HPDE6-E6E7 (cell line): ENCODE results near the gene CDK16.
A peak's percentile ranks its signal among the peaks of the same experiment; 100 is the strongest.
"Not testable (repeated sequence)": the region's sequence is repeated elsewhere in the genome, so short reads cannot be mapped to it uniquely, and the experiment has no call there.

ENCODE experiments used
- DNase-seq: peaks from one replicate; pipeline ENCODE4 v3.0.0; 2011; ENCODE audit warnings: missing footprints; ENCODE audit errors: extremely low spot score

CDK16 gene

DNA sequence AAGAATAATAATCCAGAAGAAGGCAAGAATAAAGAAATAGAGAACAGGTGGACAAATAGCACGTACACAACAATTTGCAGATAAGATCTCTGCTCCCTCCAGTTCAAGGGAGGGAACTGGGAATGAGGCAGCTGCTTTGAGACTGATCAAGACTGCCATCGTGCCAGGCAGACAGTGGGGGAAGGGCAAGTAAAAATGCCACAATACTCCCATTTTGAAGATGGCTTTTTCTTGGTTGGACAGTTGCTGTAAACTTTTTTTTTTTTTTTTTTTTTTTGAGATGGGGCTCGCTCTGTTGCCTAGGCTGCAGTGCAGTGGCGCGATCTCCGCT lies 31.5 kb downstream of the CDK16 start:
- no peak for DNase-seq

DNA sequence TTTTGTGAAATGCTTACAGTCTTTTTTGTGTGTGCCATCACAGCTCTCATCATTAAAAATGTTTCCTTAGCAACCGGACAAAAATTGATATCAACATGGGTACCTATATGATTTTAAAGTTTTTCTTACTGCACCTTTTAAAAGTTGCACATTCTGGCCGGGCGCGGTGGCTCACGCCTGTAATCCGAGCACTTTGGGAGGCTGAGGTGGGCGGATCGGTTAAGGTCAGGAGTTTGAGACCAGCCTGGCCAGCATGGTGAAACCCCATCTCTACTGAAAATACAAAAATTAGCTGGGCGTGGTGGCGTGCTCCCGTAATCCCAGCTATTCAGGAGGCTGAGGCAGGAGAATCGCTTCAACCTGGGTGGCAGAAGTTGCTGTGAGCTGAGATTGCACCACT lies 39.1 kb downstream of the CDK16 start:
- DNase-seq = not testable (repeated sequence)

DNA sequence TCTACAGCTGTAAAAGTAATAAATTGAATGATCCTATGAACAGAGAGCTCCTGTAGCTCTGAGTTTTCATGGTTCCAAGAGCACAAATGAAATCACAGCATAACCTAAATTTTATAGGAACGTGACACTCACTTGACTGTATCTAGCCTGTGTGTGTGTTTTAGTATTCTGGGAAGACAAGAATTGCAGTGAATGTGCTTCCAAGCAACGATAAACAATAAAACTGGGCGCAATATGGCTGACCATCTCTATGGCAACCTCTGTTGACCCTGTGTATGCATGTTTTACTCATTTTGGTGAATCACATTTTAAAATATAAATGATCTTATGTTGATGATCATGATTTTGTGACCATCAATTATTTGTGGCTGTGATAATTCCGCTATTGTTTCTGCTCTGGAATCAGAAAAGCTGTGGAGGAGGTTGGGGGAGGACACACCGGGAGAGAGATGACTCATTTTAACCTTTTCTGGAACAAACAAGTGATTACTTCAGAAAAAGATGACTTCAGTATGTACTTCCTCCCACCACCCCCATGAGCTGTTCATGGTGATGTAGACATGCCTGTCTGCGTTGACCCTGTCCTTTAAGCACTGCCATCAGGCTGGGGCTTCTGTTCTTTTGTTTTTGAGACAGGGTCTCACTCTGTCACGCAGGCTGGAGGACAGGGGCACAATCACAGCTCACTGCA lies 46.1 kb downstream of the CDK16 start:
- peak; percentile 26 for DNase-seq

DNA sequence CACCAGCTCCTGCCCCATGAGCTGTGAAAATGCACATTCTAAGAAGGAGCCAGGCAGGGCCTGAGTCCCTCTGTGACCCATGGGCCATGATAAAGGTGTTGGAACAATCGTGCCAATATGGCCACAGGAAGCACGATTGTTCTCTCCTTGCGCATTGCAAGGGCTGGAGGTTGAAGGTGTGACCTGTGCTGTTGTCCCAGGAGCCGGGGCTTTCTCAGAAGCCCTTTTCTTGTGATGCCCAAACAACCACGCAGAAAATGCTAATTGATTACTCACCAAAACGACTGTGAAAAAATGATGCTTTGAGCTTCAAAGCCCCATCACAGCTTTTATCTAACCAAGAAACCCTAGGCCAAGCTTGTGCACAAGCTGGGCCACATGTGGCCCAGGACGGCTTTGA lies 48.2 kb downstream of the CDK16 start:
- DNase-seq = no peak

DNA sequence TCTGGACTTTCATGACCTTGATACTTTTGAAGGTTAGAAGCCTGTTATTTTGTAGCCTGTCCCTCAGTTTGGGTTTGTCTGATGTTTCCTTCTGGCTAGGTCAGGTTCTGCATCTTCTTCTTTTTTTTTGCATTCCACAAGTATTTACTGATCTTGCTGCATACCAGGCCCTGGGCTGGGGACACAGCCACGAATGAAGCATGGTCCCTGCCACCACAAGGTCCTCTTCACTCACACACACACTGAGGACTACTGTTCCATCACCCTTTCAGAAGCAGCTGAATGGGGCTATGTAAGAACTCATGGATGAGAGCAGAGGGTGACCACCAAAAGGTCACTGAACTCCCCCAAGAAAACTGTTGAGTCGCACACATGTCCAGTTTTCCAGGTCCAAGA lies 53.5 kb downstream of the CDK16 start:
- no peak for DNase-seq

DNA sequence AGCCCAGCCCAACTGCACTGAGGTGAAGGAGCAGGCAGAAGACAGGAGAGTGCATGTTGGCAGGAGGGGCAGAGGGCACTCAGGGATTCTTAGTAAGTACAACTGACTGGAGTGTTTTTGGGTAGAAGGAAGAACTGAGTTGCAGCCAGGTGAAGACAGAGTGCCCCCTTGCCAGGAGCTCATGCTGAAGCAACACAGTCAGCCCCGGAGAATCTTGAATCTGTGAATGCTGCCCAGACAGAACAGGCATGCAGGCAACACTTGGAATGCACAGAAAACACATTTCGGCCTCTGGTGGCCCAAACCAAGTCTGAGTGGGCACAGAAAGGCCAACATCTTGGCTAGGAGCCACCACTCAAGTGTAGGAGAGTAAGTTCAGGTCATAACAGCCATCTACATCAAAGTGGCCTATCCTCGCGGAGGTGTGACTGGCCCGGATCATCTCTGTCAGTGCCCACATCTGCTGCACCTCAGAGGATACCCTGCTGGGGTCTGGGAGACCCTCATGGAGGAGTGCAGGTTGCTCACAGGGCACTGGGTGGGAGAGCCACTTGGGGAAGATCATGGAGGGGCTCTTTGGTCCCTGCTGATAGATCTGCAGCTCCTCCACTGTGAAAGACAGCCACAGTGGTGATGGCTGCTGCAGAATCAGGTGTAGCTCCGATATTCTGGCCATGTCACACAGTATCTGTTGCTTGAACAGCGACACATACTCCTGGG lies 54.7 kb downstream of the CDK16 start:
- DNase-seq = no peak

DNA sequence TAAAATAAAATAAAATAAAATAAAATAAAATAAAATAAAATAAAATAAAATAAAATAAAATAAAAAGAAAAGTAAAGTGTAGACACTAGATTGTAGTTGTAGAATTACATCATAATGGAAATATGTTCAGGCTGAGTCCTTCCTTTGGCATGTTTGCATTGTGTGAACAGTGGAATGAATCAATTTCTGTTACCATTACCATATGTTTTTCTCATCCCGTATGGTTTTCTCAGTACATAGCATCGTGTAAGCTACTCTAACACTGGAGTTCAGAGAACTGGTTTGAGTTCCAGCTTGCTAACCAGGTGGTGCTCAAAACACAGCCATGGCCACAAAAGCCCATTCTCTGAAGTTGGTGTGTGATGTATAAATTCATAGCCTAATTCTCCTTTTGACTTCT lies 60.2 kb downstream of the CDK16 start:
- DNase-seq = no peak
